ENCODE data around the gene KIR2DL1.
"Not testable (repeated sequence)": the region's sequence is repeated elsewhere in the genome, so short reads cannot be mapped to it uniquely, and the experiment has no call there.

KIR2DL1 gene

DNA sequence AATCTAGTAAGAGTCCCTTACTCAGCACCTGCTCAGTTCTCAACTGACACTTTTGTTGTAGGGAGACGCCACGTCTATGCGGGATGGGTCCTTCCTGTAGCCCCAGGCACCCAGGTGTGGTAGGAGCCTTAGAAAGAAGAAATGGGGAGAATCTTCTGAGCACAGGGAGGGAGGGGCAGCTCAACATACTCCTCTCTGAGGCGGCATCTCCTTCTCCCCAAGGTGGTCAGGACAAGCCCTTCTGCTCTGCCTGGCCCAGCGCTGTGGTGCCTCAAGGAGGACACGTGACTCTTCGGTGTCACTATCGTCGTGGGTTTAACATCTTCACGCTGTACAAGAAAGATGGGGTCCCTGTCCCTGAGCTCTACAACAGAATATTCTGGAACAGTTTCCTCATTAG is 35.0 kb downstream of the KIR2DL1 start:
- no peak overlapping the region for H3K4me2 ChIP-seq (ENCODE audit: low read length)
- no peak for TF ChIP-seq EZH2phosphoT487 (IDR thresholded peaks at IDR 0.05; ENCODE audit: low read depth)
- TF ChIP-seq, protein P1, sequence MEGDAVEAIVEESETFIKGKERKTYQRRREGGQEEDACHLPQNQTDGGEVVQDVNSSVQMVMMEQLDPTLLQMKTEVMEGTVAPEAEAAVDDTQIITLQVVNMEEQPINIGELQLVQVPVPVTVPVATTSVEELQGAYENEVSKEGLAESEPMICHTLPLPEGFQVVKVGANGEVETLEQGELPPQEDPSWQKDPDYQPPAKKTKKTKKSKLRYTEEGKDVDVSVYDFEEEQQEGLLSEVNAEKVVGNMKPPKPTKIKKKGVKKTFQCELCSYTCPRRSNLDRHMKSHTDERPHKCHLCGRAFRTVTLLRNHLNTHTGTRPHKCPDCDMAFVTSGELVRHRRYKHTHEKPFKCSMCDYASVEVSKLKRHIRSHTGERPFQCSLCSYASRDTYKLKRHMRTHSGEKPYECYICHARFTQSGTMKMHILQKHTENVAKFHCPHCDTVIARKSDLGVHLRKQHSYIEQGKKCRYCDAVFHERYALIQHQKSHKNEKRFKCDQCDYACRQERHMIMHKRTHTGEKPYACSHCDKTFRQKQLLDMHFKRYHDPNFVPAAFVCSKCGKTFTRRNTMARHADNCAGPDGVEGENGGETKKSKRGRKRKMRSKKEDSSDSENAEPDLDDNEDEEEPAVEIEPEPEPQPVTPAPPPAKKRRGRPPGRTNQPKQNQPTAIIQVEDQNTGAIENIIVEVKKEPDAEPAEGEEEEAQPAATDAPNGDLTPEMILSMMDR (IDR thresholded peaks at IDR 0.05; ENCODE audit: low read depth, low read length) = no peak
- H3K27ac ChIP-seq (ENCODE audit: low read length) = no peak overlapping the region
- H3K4me3 ChIP-seq (ENCODE audit: low read length) = no peak overlapping the region
- no peaks in the 10 kb centered on the region for H3K36me3 ChIP-seq (replicated peaks; ENCODE audit: low read depth, low read length)
- no peaks in the 10 kb centered on the region for H3K79me2 ChIP-seq (ENCODE audit: low read length)
- H2AFZ ChIP-seq (ENCODE audit: low read depth, low read length) = no peak overlapping the region
- H3K9ac ChIP-seq (ENCODE audit: low read length) = no peak overlapping the region
- H4K20me1 ChIP-seq (ENCODE audit: insufficient read depth, low read length) = no peaks in the 10 kb centered on the region
- H3K9me3 ChIP-seq (ENCODE audit: insufficient read depth, low read length) = no peaks in the 10 kb centered on the region
- H3K4me1 ChIP-seq (ENCODE audit: low read length) = no peaks in the 10 kb centered on the region
- peaks cover 57% of the 10 kb centered on the region for H3K27me3 ChIP-seq (ENCODE audit: low read depth, low read length)

DNA sequence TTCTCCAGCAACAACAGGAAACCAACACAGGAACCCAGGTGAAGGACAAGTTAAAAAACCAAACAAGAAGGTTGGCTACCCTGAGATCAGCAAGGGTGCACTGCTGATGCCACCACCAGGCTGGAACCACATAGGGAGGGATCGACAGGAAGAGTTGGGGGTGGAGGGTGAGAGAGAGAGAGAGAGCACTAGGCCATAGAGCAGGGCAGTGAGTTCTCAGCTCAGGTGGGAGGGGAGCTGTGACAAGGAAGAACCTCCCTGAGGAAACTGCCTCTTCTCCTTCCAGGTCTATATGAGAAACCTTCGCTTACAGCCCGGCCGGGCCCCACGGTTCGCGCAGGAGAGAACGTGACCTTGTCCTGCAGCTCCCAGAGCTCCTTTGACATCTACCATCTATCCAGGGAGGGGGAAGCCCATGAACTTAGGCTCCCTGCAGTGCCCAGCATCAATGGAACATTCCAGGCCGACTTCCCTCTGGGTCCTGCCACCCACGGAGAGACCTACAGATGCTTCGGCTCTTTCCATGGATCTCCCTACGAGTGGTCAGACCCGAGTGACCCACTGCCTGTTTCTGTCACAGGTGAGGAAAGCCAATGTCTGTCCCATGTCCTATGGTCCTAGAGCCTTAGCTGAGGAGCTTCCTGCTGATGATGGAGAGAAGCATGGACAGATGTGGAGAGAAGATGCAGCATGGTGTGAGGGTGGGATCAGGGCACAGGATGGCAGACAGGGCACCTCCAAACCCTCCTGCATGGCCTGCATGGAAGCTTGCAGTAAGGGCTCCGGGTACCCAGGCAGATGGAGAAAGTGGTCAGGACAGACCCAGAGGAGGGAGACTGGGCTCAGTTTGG is 36.3 kb downstream of the KIR2DL1 start:
- no peaks in the 10 kb centered on the region for H3K4me1 ChIP-seq (ENCODE audit: low read length)
- peaks cover 65% of the 10 kb centered on the region for H3K27me3 ChIP-seq (ENCODE audit: low read depth, low read length)
- H3K79me2 ChIP-seq (ENCODE audit: low read length) = no peaks in the 10 kb centered on the region
- TF ChIP-seq EZH2phosphoT487 (IDR thresholded peaks at IDR 0.05; ENCODE audit: low read depth) = no peak
- TF ChIP-seq, protein P1 (IDR thresholded peaks at IDR 0.05; ENCODE audit: low read depth, low read length) = no peak
- H4K20me1 ChIP-seq (ENCODE audit: insufficient read depth, low read length) = no peaks in the 10 kb centered on the region
- H3K36me3 ChIP-seq (replicated peaks; ENCODE audit: low read depth, low read length) = no peaks in the 10 kb centered on the region
- H3K9me3 ChIP-seq (ENCODE audit: insufficient read depth, low read length) = no peaks in the 10 kb centered on the region
- H3K27ac ChIP-seq (ENCODE audit: low read length) = no peak overlapping the region
- no peak overlapping the region for H2AFZ ChIP-seq (ENCODE audit: low read depth, low read length)
- H3K4me3 ChIP-seq (ENCODE audit: low read length) = no peak overlapping the region
- no peak overlapping the region for H3K9ac ChIP-seq (ENCODE audit: low read length)
- no peak overlapping the region for H3K4me2 ChIP-seq (ENCODE audit: low read length)

DNA sequence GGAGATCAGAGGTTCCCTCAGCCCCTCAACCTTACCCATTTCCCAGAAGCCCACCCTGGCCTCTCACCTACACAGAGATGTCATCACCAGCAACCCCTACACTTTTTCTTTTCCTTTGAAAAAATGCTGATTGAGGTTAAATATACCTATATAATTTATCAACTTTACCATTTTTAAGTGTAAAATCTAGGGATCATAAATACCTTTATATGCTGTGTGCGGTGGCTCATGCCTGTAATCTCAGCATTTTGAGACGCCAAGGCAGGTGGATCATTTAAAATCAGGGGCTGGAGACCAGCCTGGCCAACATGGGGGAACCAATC is 36.9 kb downstream of the KIR2DL1 start:
- H3K4me2 ChIP-seq (ENCODE audit: low read length) = no peak overlapping the region
- H3K9ac ChIP-seq (ENCODE audit: low read length) = no peak overlapping the region
- H3K27ac ChIP-seq (ENCODE audit: low read length) = no peak overlapping the region
- peaks cover 63% of the 10 kb centered on the region for H3K27me3 ChIP-seq (ENCODE audit: low read depth, low read length)
- H3K4me1 ChIP-seq (ENCODE audit: low read length) = no peaks in the 10 kb centered on the region
- H3K9me3 ChIP-seq (ENCODE audit: insufficient read depth, low read length) = no peaks in the 10 kb centered on the region
- no peak overlapping the region for H3K4me3 ChIP-seq (ENCODE audit: low read length)
- no peak overlapping the region for H2AFZ ChIP-seq (ENCODE audit: low read depth, low read length)
- TF ChIP-seq EZH2phosphoT487 (IDR thresholded peaks at IDR 0.05; ENCODE audit: low read depth) = no peak
- TF ChIP-seq, protein P1 (IDR thresholded peaks at IDR 0.05; ENCODE audit: low read depth, low read length) = no peak
- no peaks in the 10 kb centered on the region for H3K36me3 ChIP-seq (replicated peaks; ENCODE audit: low read depth, low read length)
- no peaks in the 10 kb centered on the region for H4K20me1 ChIP-seq (ENCODE audit: insufficient read depth, low read length)
- H3K79me2 ChIP-seq (ENCODE audit: low read length) = no peaks in the 10 kb centered on the region

DNA sequence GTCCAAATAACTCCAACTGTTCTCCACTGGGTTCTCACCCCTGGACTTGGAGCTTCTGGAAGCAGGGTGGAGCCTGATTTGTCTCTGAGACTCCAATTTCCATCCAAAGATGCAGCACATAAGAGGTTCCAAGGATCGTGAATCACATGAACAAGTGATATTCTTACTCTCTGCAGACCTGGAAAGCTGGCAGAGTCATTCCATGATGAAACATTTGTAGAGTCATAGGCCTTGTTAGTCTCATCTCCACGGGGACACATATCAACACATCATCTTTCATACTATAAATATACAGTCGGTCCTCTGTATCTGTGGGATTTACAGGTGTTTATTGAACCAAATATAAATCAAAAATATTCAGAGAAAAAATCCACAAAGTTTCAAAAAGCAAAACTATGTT is 45.0 kb downstream of the KIR2DL1 start:
- H3K4me1 ChIP-seq (ENCODE audit: low read length); H3K4me3 ChIP-seq (ENCODE audit: low read length); H3K9ac ChIP-seq (ENCODE audit: low read length); H3K9me3 ChIP-seq (ENCODE audit: insufficient read depth, low read length); H3K4me2 ChIP-seq (ENCODE audit: low read length); H4K20me1 ChIP-seq (ENCODE audit: insufficient read depth, low read length); H2AFZ ChIP-seq (ENCODE audit: low read depth, low read length); H3K27ac ChIP-seq (ENCODE audit: low read length); H3K79me2 ChIP-seq (ENCODE audit: low read length); H3K36me3 ChIP-seq (replicated peaks; ENCODE audit: low read depth, low read length): not testable (repeated sequence)
- H3K27me3 ChIP-seq (ENCODE audit: low read depth, low read length) = peaks cover 35% of the 10 kb centered on the region

DNA sequence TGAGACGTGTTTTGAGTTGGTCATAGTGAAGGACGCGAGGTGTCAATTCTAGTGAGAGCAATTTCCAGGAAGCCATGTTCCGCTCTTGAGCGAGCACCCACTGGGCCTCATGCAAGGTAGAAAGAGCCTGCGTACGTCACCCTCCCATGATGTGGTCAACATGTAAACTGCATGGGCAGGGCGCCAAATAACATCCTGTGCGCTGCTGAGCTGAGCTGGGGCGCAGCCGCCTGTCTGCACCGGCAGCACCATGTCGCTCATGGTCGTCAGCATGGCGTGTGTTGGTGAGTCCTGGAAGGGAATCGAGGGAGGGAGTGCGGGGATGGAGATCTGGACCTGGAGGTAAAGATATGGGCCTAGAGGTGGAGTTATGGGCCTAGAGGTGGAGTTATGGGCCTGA is 46.7 kb downstream of the KIR2DL1 start, which contains the start of gene KIR3DL1:
TSS of gene KIR3DL1 (plus strand) at position 218 of the 400 bp plus-strand sequence.
- H4K20me1 ChIP-seq (ENCODE audit: insufficient read depth, low read length); H3K9ac ChIP-seq (ENCODE audit: low read length); H3K4me2 ChIP-seq (ENCODE audit: low read length); H3K4me1 ChIP-seq (ENCODE audit: low read length); H3K36me3 ChIP-seq (replicated peaks; ENCODE audit: low read depth, low read length); H3K27ac ChIP-seq (ENCODE audit: low read length); H2AFZ ChIP-seq (ENCODE audit: low read depth, low read length); H3K9me3 ChIP-seq (ENCODE audit: insufficient read depth, low read length); H3K79me2 ChIP-seq (ENCODE audit: low read length); H3K4me3 ChIP-seq (ENCODE audit: low read length): not testable (repeated sequence)
- H3K27me3 ChIP-seq (ENCODE audit: low read depth, low read length) = peaks cover 36% of the 10 kb centered on the region

Measured in OCI-LY3 (cell line).